NCI-H146 (cell line): ENCODE results near the gene NLRX1.
A peak's percentile ranks its signal among the peaks of the same experiment; 100 is the strongest.
"Not testable (repeated sequence)": the region's sequence is repeated elsewhere in the genome, so short reads cannot be mapped to it uniquely, and the experiment has no call there.

Source experiments
- DNase-seq: peaks from one replicate; lab custom pipeline; 2025; lab: John Stamatoyannopoulos, UW

Gene NLRX1

DNA sequence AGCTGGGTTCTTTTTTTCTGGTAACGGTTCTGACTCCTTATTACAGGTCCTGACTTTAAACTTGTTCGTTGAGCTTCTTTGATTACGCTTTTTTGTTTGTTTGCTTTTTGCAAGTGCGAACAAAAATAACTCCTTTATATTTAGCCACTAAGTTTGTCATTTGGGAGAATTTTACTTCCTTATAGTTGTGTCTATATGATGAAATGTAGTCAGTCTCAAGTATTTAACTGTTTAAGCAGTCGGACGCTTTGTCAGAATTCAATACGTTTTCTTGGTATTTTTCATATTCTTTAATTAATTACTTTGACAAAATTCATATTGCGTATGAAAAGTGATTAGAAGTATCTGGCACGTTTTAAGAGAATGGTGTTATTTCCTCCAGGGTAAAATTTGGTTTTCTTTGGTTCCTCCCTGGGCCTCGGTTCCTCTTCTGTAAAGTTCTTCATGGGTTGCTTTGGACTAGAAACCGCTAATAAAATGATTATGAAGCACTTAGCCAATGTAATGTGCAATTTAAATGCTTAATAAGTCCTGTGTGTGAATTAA is 39.0 kb downstream of the NLRX1 start:
- DNase-seq, result no peak

GRCh38 chr11:119209186-119209585 is 40.7 kb downstream of the NLRX1 start:
- DNase-seq, result no peak

DNA sequence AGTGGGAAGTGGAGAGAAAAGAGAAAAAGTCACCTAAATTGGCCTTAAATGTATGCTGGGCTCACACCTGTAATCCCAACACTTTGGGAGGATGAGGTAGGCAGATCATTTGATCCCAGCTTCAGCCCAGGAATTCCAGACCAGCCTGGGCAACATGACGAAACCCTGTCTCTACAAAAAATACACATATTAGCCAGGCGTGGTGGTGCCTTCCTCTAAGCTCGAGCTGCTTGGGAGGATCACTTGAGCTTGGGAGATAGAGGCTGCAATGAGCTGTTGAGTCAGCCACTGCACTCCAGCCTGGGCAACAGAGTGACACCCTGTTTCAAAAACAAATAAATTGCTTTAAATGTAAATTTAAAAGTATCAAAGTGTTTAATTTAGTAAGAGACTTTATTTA is 41.5 kb downstream of the NLRX1 start:
- no peak for DNase-seq

GRCh38 chr11:119218141-119218878 is 49.8 kb downstream of the NLRX1 start:
- DNase-seq, result no peak

- peak; percentile 45 for DNase-seq
Observed at GRCh38 chr11:119222308-119222707, 53.8 kb downstream of the NLRX1 start.

- DNase-seq, result no peak
Observed at GRCh38 chr11:119222891-119223290, 54.4 kb downstream of the NLRX1 start.

DNA sequence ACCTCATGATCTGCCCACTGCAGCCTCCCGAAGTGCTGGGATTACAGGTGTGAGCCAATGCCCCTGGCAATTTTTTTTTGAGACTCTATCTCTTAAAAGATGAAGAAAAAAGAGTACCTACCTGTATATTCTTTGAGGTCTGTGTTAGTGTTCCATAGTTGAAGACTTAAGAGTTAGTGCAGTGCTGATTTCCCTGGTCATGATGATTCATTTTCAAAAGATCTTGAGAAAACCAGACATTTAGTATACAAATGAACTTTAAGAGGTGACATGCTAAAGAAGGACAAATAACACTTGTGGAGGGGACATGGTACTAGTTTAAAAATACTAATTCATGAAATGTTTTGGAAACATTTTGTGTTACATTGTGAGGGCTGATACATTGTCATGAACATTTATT is 55.3 kb downstream of the NLRX1 start:
- no peak for DNase-seq

DNA sequence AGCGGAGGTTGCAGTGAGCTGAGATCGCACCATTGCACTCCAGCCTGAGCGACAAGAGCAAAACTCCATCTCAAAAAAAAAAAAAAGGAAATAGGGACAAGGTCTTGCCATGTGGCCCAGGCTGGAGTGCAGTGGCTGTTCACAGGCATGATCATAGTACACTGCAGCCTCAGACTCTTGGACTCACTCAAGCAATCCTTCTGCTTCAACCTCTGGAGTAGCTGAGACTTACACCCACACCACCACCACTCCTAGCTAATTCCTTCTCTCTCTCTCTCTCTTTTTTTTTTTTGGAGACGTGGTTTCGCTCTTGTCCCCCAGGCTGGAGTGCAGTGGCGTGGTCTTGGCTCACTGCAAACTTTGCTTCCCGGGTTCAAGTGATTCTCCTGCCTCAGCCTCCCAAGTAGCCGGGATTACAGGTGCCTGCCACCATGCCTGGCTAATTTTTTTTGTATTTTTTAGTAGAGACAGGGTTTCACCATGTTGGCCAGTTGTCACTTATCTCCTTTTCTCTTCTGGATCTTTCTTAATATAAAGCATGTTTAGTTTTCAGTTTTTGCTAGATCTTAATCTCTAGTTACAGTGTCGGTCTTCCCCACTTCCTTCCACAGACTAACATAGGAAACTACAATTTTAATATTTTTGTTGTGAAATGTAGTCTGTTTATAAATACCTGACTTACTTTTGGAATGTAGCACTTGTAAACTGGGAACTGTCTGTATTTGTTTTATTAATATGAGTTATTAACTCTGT is 60.2 kb downstream of the NLRX1 start:
- not testable (repeated sequence) for DNase-seq

GRCh38 chr11:119229288-119229672 is 60.8 kb downstream of the NLRX1 start:
- DNase-seq, result no peak

DNA sequence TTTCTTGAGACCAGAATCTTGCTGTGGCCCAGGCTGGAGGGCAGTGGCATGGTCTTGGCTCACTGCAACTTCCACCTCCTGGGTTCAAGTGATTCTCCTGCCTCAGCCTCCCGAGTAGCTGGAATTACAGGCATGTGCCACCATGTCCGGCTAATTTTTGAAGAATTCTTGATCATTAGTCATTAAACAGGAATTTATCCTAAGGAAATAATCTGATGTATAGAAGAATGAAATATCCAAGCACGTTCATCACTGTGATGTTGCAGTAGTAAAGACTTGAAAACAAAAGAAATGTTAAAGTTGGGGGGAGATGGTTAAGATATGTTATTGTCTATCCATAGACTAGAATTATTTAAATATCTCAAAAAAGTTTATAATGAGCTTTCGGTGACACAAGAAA is 61.2 kb downstream of the NLRX1 start:
- DNase-seq, result no peak
